GM19043 (cell line): Measurements from ENCODE around the gene GOSR2.
"Not testable (repeated sequence)": the region's sequence is repeated elsewhere in the genome, so short reads cannot be mapped to it uniquely, and the experiment has no call there.

Experiments
- ATAC-seq: cut with Tn5 transposase; IDR thresholded peaks from one replicate; pipeline ENCODE4 v1.9.1; 2021; ENCODE audit warnings: low read depth; ENCODE audit not compliant: unreplicated experiment

Gene GOSR2

GRCh38 chr17:46984892-46985291 lies 61.9 kb downstream of the GOSR2 start:
- no peak for ATAC-seq

GRCh38 chr17:46986366-46986765 lies 63.4 kb downstream of the GOSR2 start:
- no peak for ATAC-seq

GRCh38 chr17:46987927-46988326 lies 65.0 kb downstream of the GOSR2 start:
- ATAC-seq, result not testable (repeated sequence)

- no peak for ATAC-seq
Observed at GRCh38 chr17:46989637-46990431, 66.9 kb downstream of the GOSR2 start.

GRCh38 chr17:46991617-46992016 lies 68.7 kb downstream of the GOSR2 start:
- ATAC-seq, result no peak
